Measurements from ENCODE around the gene DNASE1L3.

Gene DNASE1L3

GRCh38 chr3:58153371-58153770 is 57.4 kb downstream of the DNASE1L3 start:
- H3K9me3 Mint-ChIP-seq: no peaks in the 10 kb centered on the region

DNA sequence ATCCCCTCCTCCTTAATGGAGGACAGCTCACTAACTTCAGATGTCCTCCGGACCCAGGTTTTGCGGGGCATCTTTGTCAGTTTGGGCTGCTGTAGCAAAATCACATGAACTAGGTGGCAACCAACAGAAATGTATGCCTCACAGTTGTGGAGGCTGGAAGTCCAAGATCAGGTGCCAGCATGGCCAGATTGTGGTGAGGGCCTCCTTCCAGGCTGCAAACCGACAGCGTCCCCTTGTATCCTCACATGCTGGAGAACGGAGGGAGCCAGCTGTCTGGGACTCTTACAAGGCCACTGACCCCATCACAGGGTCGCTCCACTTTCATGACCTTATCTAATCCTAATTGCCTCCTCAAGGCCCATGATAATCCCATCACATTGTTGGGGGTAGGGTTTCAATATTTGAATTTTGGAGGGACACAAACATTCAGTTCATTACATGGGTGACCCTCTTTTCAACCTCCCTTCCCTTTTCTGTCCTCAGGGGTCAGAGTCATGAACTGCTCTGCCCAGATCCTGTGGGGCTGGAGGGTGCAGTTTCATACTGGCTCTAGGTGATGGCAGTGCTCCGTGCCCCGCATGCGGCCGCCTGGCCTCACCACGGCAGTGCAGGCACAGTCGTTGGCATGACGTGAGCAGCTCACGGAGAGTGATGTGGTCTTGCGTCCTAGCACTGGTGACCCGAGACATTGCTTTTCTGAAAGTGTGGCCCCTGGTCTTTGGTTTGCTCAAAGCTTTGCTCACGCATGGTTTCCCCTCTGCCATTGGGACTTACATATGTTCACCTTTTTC is 58.4 kb downstream of the DNASE1L3 start:
- Mint-ChIP-seq H3K27me3 (no peaks in the 10 kb centered on the region), H3K36me3 (ENCODE audit: insufficient read depth) (peaks cover 18% of the 10 kb centered on the region), H3K4me1 (peaks cover 4% of the 10 kb centered on the region), H3K27ac (ENCODE audit: low read depth) (no peak overlapping the region), H3K4me3 (no peak overlapping the region), H3K9me3 (no peaks in the 10 kb centered on the region)
- ATAC-seq (replicated peaks; ENCODE audit: extremely low read depth, poor library complexity, severe bottlenecking) (no peak), DNase-seq (ENCODE audit: low spot score in 2 of 2) (no peak)

More at GRCh38 chr3:58153371-58153770, 57.4 kb downstream of the DNASE1L3 start:
- H3K27ac Mint-ChIP-seq (ENCODE audit: low read depth): no peak overlapping the region
- no peak for DNase-seq (ENCODE audit: low spot score in 2 of 2)
- H3K27me3 Mint-ChIP-seq: no peaks in the 10 kb centered on the region
- ATAC-seq (replicated peaks; ENCODE audit: extremely low read depth, poor library complexity, severe bottlenecking): no peak
- H3K4me3 Mint-ChIP-seq: no peak overlapping the region
- H3K36me3 Mint-ChIP-seq (ENCODE audit: insufficient read depth): peaks cover 14% of the 10 kb centered on the region
- H3K4me1 Mint-ChIP-seq: peaks cover 4% of the 10 kb centered on the region

- Mint-ChIP-seq H3K4me1 (peaks cover 4% of the 10 kb centered on the region), H3K9me3 (no peaks in the 10 kb centered on the region), H3K36me3 (ENCODE audit: insufficient read depth) (peaks cover 18% of the 10 kb centered on the region), H3K4me3 (no peak overlapping the region), H3K27me3 (no peaks in the 10 kb centered on the region), H3K27ac (ENCODE audit: low read depth) (no peak overlapping the region)
- DNase-seq (ENCODE audit: low spot score in 2 of 2): no peak
- ATAC-seq (replicated peaks; ENCODE audit: extremely low read depth, poor library complexity, severe bottlenecking): no peak
Observed at GRCh38 chr3:58151637-58152036, 59.1 kb downstream of the DNASE1L3 start.

DNA sequence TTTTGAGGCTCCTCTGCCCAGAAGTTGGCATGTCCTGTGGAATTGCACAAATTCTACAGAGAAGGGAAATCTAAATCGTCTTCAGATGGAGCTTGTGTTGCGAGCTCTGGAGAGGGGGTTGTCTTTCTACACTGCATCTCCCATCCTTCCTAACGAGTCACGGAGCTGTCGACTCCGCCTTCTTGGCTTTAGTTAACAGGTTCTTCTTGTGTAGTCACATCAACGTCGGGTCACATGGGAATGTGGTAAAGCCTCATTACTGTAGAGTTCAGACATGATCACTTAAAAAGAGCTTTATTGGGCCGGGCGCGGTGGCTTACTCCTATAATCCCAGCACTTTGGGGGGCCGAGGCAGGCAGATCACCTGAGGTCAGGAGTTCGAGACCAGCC is 60.0 kb downstream of the DNASE1L3 start:
- H3K9me3 Mint-ChIP-seq: no peaks in the 10 kb centered on the region
- no peaks in the 10 kb centered on the region for H3K27me3 Mint-ChIP-seq
- H3K36me3 Mint-ChIP-seq (ENCODE audit: insufficient read depth): peaks cover 18% of the 10 kb centered on the region
- no peak overlapping the region for H3K27ac Mint-ChIP-seq (ENCODE audit: low read depth)
- ATAC-seq (replicated peaks; ENCODE audit: extremely low read depth, poor library complexity, severe bottlenecking) (no peak), DNase-seq (ENCODE audit: low spot score in 2 of 2) (no peak)
- H3K4me3 Mint-ChIP-seq: no peak overlapping the region
- peaks cover 4% of the 10 kb centered on the region for H3K4me1 Mint-ChIP-seq

DNA sequence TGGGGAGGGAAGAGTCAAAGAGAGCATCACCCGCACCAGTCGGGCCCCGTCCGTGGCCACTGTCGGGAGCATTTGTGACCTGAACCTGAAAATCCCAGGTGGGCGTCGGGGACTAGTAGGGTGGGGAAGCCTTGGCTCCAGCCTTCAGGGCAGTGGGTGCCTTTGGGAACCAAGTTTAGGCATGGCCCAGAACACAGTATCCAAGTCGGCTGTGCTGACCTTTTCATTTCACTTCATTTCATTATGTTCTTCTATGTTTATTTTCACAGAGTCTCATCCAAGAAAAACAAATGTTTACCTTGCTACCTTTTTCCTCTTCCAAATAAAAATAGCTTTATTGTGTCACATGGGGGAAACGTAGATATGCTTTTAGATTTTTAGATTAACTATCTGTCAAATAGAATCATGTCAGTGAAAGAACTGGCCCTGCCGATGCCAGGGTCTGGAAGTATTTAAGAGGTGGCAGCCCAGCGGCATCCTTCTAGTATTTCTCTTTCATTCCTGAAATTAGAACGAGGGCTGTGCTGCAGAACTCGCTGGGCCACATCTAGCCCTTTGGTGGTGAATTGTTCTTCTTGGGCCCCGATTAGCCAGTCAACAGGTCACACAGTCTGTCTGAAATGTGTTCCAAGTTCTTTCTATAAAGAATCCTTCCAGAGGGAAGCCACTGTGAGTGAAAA is 60.5 kb downstream of the DNASE1L3 start:
- Mint-ChIP-seq H3K4me1 (peaks cover 4% of the 10 kb centered on the region), H3K4me3 (no peak overlapping the region), H3K27me3 (no peaks in the 10 kb centered on the region), H3K9me3 (no peaks in the 10 kb centered on the region), H3K36me3 (ENCODE audit: insufficient read depth) (peaks cover 18% of the 10 kb centered on the region), H3K27ac (ENCODE audit: low read depth) (no peak overlapping the region)
- ATAC-seq (replicated peaks; ENCODE audit: extremely low read depth, poor library complexity, severe bottlenecking): no peak
- DNase-seq (ENCODE audit: low spot score in 2 of 2): no peak

DNA sequence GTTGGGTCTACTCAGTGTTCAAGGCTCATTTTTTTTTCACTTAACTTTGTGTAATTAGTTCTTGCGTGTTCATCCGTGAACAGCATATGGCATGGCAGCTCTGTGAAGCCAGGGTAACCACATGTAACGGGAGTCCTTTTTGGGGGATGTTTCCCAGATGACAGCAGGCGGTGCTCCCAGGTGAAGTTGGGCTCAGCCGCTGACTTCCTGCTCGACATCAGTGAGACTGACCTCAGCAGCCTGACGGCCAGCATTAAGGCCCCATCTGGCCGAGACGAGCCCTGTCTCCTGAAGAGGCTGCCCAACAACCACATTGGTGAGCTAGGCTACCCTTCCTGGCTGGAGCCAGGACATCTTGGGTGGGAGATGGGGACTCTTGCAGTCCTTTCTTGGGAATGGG is 62.7 kb downstream of the DNASE1L3 start:
- DNase-seq (ENCODE audit: low spot score in 2 of 2): no peak
- no peaks in the 10 kb centered on the region for H3K9me3 Mint-ChIP-seq
- peaks cover 18% of the 10 kb centered on the region for H3K36me3 Mint-ChIP-seq (ENCODE audit: insufficient read depth)
- ATAC-seq (replicated peaks; ENCODE audit: extremely low read depth, poor library complexity, severe bottlenecking): no peak
- H3K27ac Mint-ChIP-seq (ENCODE audit: low read depth): no peak overlapping the region
- peaks cover 4% of the 10 kb centered on the region for H3K4me1 Mint-ChIP-seq
- H3K27me3 Mint-ChIP-seq: no peaks in the 10 kb centered on the region
- H3K4me3 Mint-ChIP-seq: no peak overlapping the region

DNA sequence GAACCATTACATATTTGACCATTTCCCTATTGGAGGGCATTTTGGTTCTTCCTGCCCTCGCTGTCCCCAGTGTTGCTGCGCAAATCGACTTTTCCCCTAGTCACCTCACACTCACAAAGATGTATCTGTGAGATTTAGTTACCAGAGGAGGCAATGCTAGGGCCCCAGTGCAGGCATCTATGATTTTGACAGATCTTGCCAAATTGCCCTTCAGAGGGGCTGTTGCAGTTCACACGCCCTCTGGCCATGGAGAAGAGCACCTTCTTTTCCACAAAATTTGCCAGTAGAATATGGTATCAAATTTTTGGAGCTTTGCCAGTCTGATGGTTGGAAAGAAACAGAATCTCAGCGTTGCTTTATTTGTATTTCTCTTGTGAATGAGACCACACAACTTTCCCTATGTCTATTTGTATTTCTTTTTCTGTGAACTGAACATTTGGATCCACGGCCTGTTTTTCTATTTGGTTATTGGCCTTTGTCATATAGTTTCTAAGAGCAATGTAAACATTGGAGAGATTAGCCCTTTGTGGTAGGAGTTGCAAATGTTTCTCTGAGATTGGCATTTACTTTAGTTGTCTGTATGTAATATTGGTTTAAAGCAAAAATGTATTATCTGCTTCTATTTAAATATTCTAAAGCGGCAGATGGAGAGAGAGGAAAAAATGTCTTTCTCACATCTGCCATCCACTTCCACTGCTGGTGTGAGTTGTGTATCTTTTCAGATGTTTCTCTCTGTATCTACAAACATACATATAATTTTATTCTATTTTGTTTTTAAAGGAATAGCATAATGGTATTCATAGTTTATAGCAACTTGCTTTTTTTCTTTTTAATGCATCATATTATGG is 66.1 kb downstream of the DNASE1L3 start:
- Mint-ChIP-seq H3K4me1 (no peaks in the 10 kb centered on the region), H3K4me3 (no peak overlapping the region), H3K9me3 (no peaks in the 10 kb centered on the region), H3K27ac (ENCODE audit: low read depth) (no peak overlapping the region), H3K27me3 (no peaks in the 10 kb centered on the region), H3K36me3 (ENCODE audit: insufficient read depth) (peaks cover 13% of the 10 kb centered on the region)
- no peak for ATAC-seq (replicated peaks; ENCODE audit: extremely low read depth, poor library complexity, severe bottlenecking)
- DNase-seq (ENCODE audit: low spot score in 2 of 2): no peak

DNA sequence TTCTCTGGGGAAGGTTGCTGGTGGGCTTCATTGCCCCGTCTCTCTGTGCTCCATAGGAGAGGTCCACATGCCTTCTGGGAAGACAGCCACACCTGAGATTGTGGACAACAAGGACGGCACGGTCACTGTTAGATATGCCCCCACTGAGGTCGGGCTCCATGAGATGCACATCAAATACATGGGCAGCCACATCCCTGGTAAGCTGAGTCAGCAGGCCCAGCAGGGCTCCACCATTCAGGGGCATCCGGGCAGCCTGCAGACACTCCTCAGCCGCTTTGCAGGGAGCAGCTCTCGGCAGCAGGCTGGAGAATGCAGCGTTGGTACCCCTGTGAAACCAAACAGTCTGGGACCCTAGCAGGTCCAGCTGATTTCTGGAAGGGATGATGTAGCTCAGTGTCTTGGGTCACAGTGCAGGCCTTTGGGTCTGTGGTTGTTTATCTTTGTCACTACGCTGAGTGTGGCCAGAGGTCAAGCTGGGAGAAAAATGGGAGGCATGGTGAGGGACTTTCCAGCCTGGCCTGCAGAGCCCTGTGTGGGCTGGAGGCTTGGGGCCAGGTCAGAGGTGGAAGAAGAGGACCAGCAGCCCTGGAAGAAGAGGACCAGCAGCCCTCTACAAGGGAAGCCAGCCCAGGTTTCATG is 67.2 kb downstream of the DNASE1L3 start:
- Mint-ChIP-seq H3K4me3 (no peak overlapping the region), H3K27ac (ENCODE audit: low read depth) (no peak overlapping the region), H3K9me3 (no peaks in the 10 kb centered on the region), H3K4me1 (no peaks in the 10 kb centered on the region), H3K36me3 (ENCODE audit: insufficient read depth) (peaks cover 17% of the 10 kb centered on the region), H3K27me3 (no peaks in the 10 kb centered on the region)
- ATAC-seq (replicated peaks; ENCODE audit: extremely low read depth, poor library complexity, severe bottlenecking) (no peak), DNase-seq (ENCODE audit: low spot score in 2 of 2) (no peak)

Data from central memory CD8-positive, alpha-beta T cell (primary cell).